ENCODE results near the gene DSG4. TPM values are rescaled to one million over a fixed set of nuclear protein-coding genes. Genes with fewer than 3 reads are reported as not detected.

The DSG4 gene
- total RNA-seq, 2 experiments from 2014 or later = not detected

GRCh38 chr18:31382107-31382506, 5.5 kb downstream of the DSG4 start:
- no peak overlapping the region for H3K4me3 ChIP-seq (ENCODE audit: low read depth, low read length, poor library complexity, severe bottlenecking)
- CTCF ChIA-PET (ENCODE audit: unreplicated experiment) = no interaction called here
- no peak for DNase-seq (ENCODE audit: low spot score)
- BruUV-seq (replicated peaks) = no TSS peak
- POLR2A ChIA-PET = no interaction called here
- no peaks in the 10 kb centered on the region for H4K20me1 ChIP-seq (ENCODE audit: insufficient read depth, low read length)
- no peaks in the 10 kb centered on the region for H3K9me2 ChIP-seq (ENCODE audit: insufficient read depth, low read length)
- H3K36me3 ChIP-seq (ENCODE audit: insufficient read depth, low read length) = no peaks in the 10 kb centered on the region
- no peak overlapping the region for H3K27ac ChIP-seq (ENCODE audit: low read depth, low read length, poor library complexity, severe bottlenecking)
- no peaks in the 10 kb centered on the region for H3K79me2 ChIP-seq (ENCODE audit: insufficient read depth, low read depth, low read length)
- TF ChIP-seq CTCF (conservative IDR thresholded peaks at IDR 0.05; ENCODE audit: low read length) = no peak
- no peak for TF ChIP-seq EZH2phosphoT487 (IDR thresholded peaks at IDR 0.05; ENCODE audit: borderline replicate concordance, low read depth, low read length)
- no peak overlapping the region for H3K4me2 ChIP-seq (ENCODE audit: low read length)
- H3K4me1 ChIP-seq (ENCODE audit: insufficient read depth, low read length, poor library complexity, severe bottlenecking) = no peaks in the 10 kb centered on the region
- no peaks in the 10 kb centered on the region for H3K9me3 ChIP-seq (ENCODE audit: low read length)
- H2AFZ ChIP-seq (ENCODE audit: low read length) = no peak overlapping the region
- intact Hi-C loops (cut with micrococcal nuclease; ENCODE audit: unreplicated experiment) = no loop called here

- no peak for TF ChIP-seq CTCF (conservative IDR thresholded peaks at IDR 0.05; ENCODE audit: low read length)
- Histone ChIP-seq H4K20me1 (ENCODE audit: insufficient read depth, low read length) (no peaks in the 10 kb centered on the region), H3K27ac (ENCODE audit: low read depth, low read length, poor library complexity, severe bottlenecking) (no peak overlapping the region), H3K9me3 (ENCODE audit: low read length) (no peaks in the 10 kb centered on the region), H3K36me3 (ENCODE audit: insufficient read depth, low read length) (no peaks in the 10 kb centered on the region), H3K4me3 (ENCODE audit: low read depth, low read length, poor library complexity, severe bottlenecking) (no peak overlapping the region), H3K79me2 (ENCODE audit: insufficient read depth, low read depth, low read length) (no peaks in the 10 kb centered on the region), H2AFZ (ENCODE audit: low read length) (no peak overlapping the region), H3K4me2 (ENCODE audit: low read length) (no peak overlapping the region), H3K4me1 (ENCODE audit: insufficient read depth, low read length, poor library complexity, severe bottlenecking) (no peaks in the 10 kb centered on the region), H3K9me2 (ENCODE audit: insufficient read depth, low read length) (no peaks in the 10 kb centered on the region)
- BruUV-seq (replicated peaks) = no TSS peak
- CTCF ChIA-PET (ENCODE audit: unreplicated experiment) = no interaction called here
- POLR2A ChIA-PET = no interaction called here
- no peak for DNase-seq (ENCODE audit: low spot score)
- intact Hi-C loops (cut with micrococcal nuclease; ENCODE audit: unreplicated experiment) = no loop called here
Observed at GRCh38 chr18:31386741-31387140, 10.2 kb downstream of the DSG4 start.

- intact Hi-C loops (cut with micrococcal nuclease; ENCODE audit: unreplicated experiment) = no loop called here
- Histone ChIP-seq H3K36me3 (ENCODE audit: insufficient read depth, low read length) (no peaks in the 10 kb centered on the region), H3K79me2 (ENCODE audit: insufficient read depth, low read depth, low read length) (no peaks in the 10 kb centered on the region), H3K27ac (ENCODE audit: low read depth, low read length, poor library complexity, severe bottlenecking) (no peak overlapping the region), H3K9me3 (ENCODE audit: low read length) (no peaks in the 10 kb centered on the region), H3K4me2 (ENCODE audit: low read length) (no peak overlapping the region), H3K4me1 (ENCODE audit: insufficient read depth, low read length, poor library complexity, severe bottlenecking) (no peaks in the 10 kb centered on the region), H3K4me3 (ENCODE audit: low read depth, low read length, poor library complexity, severe bottlenecking) (no peak overlapping the region), H4K20me1 (ENCODE audit: insufficient read depth, low read length) (no peaks in the 10 kb centered on the region), H2AFZ (ENCODE audit: low read length) (no peak overlapping the region), H3K9me2 (ENCODE audit: insufficient read depth, low read length) (no peaks in the 10 kb centered on the region)
- TF ChIP-seq CTCF (conservative IDR thresholded peaks at IDR 0.05; ENCODE audit: low read length) = no peak
- TF ChIP-seq EZH2phosphoT487 (IDR thresholded peaks at IDR 0.05; ENCODE audit: borderline replicate concordance, low read depth, low read length) = no peak
- POLR2A ChIA-PET = no interaction called here
- BruUV-seq (replicated peaks) = no TSS peak
- DNase-seq (ENCODE audit: low spot score) = no peak
- CTCF ChIA-PET (ENCODE audit: unreplicated experiment) = no interaction called here
Observed at GRCh38 chr18:31393286-31393685, 16.7 kb downstream of the DSG4 start.

Data from OCI-LY7 (cell line).